HG03521 (cell line): Measurements from ENCODE around the gene RSRC1.
"Not testable (repeated sequence)": the region's sequence is repeated elsewhere in the genome, so short reads cannot be mapped to it uniquely, and the experiment has no call there.

Experiments
- ATAC-seq: cut with Tn5 transposase; IDR thresholded peaks from one replicate; pipeline ENCODE4 v1.9.1; 2021; ENCODE audit warnings: mild to moderate bottlenecking, moderate library complexity; ENCODE audit not compliant: unreplicated experiment

Gene RSRC1

DNA sequence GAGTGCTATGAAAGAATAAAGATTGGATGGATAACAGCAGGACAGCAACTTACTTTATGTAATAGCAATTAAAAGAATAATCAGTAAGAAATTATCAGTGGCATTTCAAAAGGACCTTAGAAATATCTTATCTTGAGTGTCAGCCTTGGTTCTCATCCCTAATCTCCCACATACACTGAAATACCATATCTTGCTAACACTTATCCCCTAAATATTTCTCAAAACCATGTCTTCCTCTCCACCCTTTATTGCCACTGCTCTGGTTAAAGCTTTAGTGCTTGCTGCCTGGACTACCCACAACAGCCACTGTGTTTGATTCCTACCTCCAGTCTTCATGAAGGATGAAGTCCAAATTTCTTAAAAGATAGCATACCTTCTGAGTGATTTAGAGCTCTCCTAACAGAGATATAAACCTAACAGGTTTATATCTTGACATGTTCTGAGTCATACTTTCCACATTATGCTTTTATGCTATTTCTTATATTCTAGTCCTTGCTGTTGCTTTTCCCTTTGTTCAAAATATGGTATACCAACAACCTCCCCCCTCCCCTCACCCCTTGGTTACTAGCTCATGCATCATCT, 202.8 kb downstream of the RSRC1 start:
- no peak for ATAC-seq

DNA sequence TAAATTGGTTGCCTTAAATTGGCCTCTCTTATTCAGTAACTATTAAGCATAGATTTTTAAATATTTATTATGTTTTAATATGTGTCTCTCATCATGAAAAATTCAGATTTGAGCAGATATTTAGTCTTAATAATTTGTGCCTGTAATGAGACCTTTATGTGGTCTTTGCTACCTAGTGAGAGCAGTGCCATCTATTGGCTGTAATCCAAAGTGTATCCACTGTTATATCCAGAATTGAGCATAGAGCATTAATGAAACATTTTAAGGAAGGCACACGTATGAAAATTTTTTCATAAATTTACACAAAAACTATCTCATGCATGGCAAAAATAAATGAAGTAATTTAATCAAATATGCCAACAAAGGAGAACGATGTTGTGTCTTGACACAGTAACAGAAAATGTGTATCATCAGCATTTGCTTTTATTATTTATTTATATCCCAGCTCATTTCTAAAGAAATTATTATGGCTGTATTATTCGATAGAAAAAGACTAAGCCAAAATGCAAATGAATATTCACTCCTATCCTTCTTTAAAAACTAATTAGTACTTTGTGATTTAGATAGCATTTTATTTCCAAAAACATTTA, 203.5 kb downstream of the RSRC1 start:
- ATAC-seq, result no peak

DNA sequence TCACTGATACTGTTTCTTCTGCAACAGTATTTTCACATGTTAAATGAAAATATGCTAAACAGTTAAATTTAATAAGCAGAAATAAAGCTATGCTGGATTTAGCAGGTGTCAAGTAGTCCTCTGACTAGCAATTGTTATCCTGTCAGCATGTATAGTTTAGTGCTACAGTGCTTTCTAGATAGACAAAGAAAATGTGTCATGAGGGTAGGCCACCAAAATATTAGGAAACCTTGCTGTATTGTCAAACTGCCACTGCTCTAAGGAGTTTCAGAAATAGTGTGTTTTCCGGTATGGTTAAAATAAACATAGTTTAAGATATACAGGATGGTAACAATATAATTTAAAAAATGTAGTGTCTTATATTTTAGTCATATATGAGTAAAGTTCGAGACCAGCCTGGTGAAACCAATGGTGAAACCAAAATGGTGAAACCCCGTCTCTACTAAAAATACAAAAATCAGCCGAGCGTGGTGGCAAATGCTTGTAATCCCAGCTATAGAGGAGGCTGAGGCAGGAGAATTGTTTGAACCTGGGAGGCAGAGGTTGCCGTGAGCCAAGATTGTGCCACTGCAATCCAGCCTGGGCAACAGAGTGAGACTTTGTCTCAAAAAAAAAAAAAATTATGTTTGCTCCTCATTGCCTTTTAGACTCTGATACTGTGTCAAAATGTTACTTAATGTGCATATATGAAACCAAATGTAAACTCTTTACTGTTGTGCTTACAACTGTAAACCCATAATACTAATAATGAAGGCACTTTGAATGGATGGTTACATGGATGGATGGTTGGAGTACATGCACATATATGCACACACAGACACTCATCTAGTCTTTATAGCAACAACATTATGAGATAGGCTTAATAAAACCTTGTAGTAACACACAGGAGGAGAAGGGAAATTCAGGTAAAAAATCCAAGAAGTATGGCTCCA, 204.8 kb downstream of the RSRC1 start:
- peak; percentile 75 for ATAC-seq

GRCh38 chr3:158329696-158330441, 220.0 kb downstream of the RSRC1 start:
- ATAC-seq, result not testable (repeated sequence)

GRCh38 chr3:158330870-158331269, 221.0 kb downstream of the RSRC1 start:
- ATAC-seq, result no peak

DNA sequence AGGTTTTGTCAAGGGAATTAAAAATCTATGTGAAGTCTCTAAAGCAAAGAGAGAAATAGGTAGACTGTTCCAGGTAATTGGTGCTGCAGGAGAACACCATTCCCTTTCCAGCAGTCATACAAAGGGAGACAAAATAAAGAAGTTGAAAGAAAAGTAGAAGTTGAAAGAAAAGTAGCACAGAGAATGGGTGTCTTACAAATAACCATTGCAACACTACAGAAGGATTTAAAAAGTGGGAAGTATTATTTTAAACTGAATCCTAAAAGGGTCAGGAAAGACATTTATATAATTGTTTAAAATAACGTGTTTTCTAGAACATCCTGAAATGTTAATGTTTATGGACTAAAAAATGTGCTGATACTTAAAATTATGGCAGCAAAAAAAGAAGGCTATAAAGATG, 223.8 kb downstream of the RSRC1 start:
- ATAC-seq, result no peak

- ATAC-seq, result no peak
These were observed 227.2 kb downstream of the RSRC1 start for GRCh38 chr3:158337110-158337509.

DNA sequence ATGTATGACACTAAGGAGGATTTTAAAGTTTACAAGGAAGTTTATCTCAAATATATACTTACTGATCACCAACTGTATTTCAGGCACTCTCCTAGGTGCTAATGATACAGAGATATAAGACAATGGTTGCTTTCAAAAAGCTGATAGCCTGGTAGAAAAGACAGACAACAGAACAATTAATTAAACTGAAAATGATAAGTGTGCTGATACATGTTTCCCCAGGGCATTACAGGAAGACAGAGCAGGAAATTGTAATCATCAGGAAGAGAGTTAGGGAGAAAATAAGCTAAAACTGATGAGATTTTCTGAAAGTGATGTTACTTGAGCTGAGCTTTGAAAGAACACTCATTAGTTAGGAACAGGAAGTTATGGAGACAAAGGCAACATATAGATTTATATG, 229.7 kb downstream of the RSRC1 start:
- no peak for ATAC-seq

GRCh38 chr3:158340951-158341350, 231.1 kb downstream of the RSRC1 start:
- ATAC-seq, result not testable (repeated sequence)

GRCh38 chr3:158347966-158348365, 238.1 kb downstream of the RSRC1 start:
- no peak for ATAC-seq

- ATAC-seq, result no peak
These were observed 241.1 kb downstream of the RSRC1 start for GRCh38 chr3:158350971-158351370.

DNA sequence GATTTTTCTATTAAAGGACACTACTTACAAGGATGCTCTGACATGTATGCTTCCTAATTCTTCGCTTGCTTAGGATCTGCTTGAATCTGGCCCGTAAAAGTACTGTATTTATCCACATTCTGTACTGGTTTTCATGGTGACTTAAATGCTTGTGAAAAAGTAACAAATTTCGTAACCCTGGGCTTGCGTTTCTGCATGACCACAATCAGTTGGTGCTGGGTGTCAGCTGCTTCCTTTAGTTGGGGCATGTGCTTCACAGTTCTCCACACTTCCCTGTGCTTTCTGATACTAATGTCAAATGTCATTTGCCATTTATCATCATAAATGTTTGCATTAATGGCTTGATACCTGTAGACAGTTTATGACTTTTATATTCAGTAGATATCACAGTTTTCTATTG, 242.7 kb downstream of the RSRC1 start:
- no peak for ATAC-seq

DNA sequence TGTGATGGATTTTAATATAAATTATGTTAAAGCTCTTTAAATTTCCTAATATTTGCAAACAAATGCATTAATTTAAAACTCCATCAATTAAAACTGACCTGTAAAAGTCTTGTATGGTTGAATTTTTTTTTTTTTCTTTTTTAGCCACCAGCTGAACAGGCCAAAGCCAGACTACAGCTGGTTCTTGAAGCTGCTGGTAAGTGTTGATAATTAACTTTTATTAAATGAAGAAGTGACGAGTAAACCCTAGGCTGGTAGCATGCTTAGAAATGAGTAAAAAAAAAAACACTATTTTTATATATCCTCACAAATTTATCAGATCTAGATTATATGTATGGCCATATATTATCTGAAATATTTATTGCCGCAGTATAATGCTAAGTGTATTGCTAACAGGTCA, 244.8 kb downstream of the RSRC1 start:
- no peak for ATAC-seq

- ATAC-seq, result peak; percentile 96
These were observed 246.0 kb downstream of the RSRC1 start for GRCh38 chr3:158355623-158356588.

- ATAC-seq, result no peak
These were observed 249.4 kb downstream of the RSRC1 start for GRCh38 chr3:158359339-158359738.

DNA sequence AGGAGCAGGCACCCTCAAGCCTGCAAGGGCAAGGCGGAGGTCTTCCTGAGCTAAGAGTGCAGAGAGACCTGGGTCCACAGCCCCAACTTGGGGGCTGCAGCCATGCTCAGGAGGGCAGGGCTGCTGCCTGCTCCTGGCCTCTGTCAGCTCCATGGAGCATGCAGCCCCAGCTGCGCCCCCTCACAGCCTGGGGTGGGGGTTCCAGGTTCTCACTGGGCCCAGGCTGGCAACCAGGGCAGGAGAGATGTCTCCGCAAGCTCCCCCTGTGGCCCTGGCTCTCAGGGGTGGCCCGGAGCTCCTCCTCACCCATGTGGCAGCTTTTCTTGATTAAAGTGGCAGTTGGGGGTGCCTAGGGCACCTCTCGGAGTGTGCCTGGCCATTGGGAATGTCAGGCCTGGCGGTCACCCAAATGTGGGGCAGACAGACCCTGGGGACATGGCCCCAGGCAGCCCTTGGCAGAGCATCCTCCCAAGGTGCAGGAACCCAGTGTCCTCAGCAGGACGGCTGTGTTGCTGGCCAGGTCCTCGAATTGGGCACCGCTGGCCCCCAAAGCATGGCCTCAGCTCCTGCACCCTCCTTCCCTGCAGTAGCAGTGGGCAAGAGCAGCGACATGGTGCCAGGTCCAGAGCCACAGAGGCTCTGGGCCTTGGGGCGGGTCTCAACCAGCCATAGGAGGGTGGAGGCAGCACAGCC, 251.0 kb downstream of the RSRC1 start:
- ATAC-seq, result no peak

DNA sequence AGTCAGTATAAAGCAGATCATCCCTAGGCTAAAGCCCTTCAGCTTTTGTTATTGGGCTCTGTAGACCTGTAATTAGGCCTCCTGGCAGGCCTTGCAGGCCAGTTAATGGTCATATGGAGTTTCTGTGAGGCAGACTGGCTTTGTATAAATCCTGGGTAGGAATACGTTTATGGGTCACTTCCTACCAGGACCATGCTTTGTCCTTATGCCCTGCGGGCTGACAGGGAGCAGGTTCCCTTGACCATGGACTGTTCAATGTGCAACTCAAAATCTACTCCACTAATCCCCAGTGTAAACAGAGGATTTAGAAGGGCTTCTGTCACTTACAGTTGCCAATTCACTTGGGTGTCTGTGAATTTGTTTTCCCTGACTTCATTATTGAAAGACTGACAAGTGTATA, 258.4 kb downstream of the RSRC1 start:
- ATAC-seq, result no peak

DNA sequence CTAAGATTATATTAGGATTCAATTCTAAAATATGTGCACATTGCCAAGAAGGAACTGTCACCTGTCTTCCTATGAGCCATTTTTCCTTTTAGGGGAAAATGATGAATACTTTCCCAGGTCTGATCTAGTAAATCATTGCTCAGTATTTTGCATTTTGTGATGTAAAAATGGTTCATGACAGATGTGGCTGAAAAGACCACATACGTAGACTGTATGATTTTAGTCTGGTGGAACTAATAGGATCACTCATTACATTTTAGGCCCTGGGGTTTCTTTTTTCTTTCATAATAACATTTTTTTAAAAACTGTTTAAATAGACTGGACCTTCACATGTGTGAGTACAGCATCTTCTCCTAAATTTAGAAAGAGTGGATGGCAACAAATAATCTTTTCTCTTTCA, 259.4 kb downstream of the RSRC1 start:
- ATAC-seq, result no peak

DNA sequence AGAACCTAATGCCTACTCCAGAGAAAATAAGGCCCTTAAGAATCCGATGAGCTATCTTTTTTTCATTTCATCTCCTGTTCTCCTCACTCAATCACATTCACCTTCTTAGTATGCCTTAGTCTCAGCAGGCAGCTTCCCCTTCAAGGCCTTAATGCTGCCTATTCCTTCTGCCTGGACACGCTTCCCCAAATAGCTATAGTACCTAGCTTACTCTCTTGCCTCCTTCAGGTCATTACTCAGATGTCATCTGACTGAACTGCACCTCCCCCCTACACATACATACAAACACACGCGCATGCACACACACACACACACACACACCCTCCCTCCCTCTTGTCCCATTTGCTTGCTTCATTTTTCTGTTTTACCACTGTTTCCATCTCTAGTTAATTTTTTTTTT, 269.6 kb downstream of the RSRC1 start:
- ATAC-seq, result no peak
